Caco-2 (cell line): ENCODE results near the gene SPECC1. TPM values are rescaled to one million over a fixed set of nuclear protein-coding genes. Genes with fewer than 3 reads are reported as not detected.

Source experiments
- BruUV-seq: library from RNA; stranded (reverse); fragments of 400-500 nt; replicated peaks from 2 replicates; lab custom pipeline; 2021; lab: Mats Ljungman, UMichigan
- CTCF ChIA-PET: fragments of 300-600 bp; sonication (Branson Sonifier 250); formaldehyde crosslinking; loops from one replicate; lab custom pipeline; 2022; ENCODE audit warnings: antibody characterized with exemption; lab: Charles Lee
- POLR2A ChIA-PET: fragments of 300-600 bp; sonication (Branson Sonifier 250); formaldehyde crosslinking; loops from one replicate; lab custom pipeline; 2022; ENCODE audit warnings: antibody characterized with exemption; lab: Charles Lee
- DNase-seq, 2 experiments: peaks; one replicate each; pipeline versions ENCODE4 v3.0.0 to v3.0.0-alpha.2; 2020 to 2022
- H3K27me3 ChIP-seq: replicated peaks from 2 replicates; pipeline ENCODE4 v1.6.0; 2011; ENCODE audit warnings: low read length; ENCODE audit not compliant: control insufficient read depth, insufficient read depth
- H3K36me3 ChIP-seq: 2 replicates; pipeline ENCODE4 v1.5.1; 2011; ENCODE audit warnings: low read length; ENCODE audit not compliant: control insufficient read depth, insufficient read depth
- H3K4me1 ChIP-seq: fragments of 250-450 bp; sonication (Bioruptor Pico); 2 replicates; pipeline ENCODE4 v1.5.1; 2020; ENCODE audit warnings: mild to moderate bottlenecking
- H3K4me3 ChIP-seq: 2 replicates; pipeline ENCODE4 v1.5.1; 2011; ENCODE audit warnings: low read depth, mild to moderate bottlenecking, control low read depth, low read length
- H3K9me3 ChIP-seq: fragments of 250-450 bp; sonication (Bioruptor Pico); 2 replicates; pipeline ENCODE4 v1.5.1; 2020; ENCODE audit warnings: mild to moderate bottlenecking, moderate library complexity
- H3K27ac Mint-ChIP-seq: one replicate; pipeline ENCODE4 v1.8.0; 2022; ENCODE audit warnings: mixed read lengths; ENCODE audit not compliant: unreplicated experiment
- H3K27me3 Mint-ChIP-seq: one replicate; pipeline ENCODE4 v1.8.0; 2022; ENCODE audit warnings: mixed read lengths; ENCODE audit not compliant: insufficient read depth, unreplicated experiment
- H3K36me3 Mint-ChIP-seq: one replicate; pipeline ENCODE4 v1.8.0; 2022; ENCODE audit warnings: mild to moderate bottlenecking, mixed read lengths; ENCODE audit not compliant: insufficient read depth, unreplicated experiment
- H3K4me1 Mint-ChIP-seq: one replicate; pipeline ENCODE4 v1.8.0; 2022; ENCODE audit warnings: low read depth, mixed read lengths; ENCODE audit not compliant: unreplicated experiment
- H3K4me3 Mint-ChIP-seq: one replicate; pipeline ENCODE4 v1.8.0; 2022; ENCODE audit warnings: mild to moderate bottlenecking, moderate library complexity, mixed read lengths; ENCODE audit not compliant: unreplicated experiment
- H3K9me3 Mint-ChIP-seq: one replicate; pipeline ENCODE4 v1.8.0; 2022; ENCODE audit warnings: mixed read lengths; ENCODE audit not compliant: unreplicated experiment
- CTCF ChIP-seq, 2 experiments: fragments of 200-600 bp in 1 of 2; IDR thresholded peaks; 1 replicate in 1 of 2; 2 replicates in 1 of 2; pipeline versions ENCODE4 v1.5.1 to v1.8.0; 2011 to 2022; ENCODE audit warnings: antibody characterized with exemption in 1 of 2, control low read depth in 1 of 2, inconsistent platforms in 1 of 2, low read depth in 1 of 2, low read length in 1 of 2, mild to moderate bottlenecking in 1 of 2, moderate library complexity in 1 of 2; ENCODE audit not compliant: insufficient read depth in 1 of 2, severe bottlenecking in 1 of 2, unreplicated experiment in 1 of 2
- intact Hi-C: fragments of 100-400 bp; cut with micrococcal nuclease; formaldehyde crosslinking; loops from one replicate; pipeline ENCODE4 v1.10.0; 2022; ENCODE audit not compliant: unreplicated experiment
- total RNA-seq: library from RNA; stranded (reverse); gene quantifications from 2 replicates; pipeline ENCODE4 v1.2.3, GENCODE V29; 2022

SPECC1 gene
- total RNA-seq, 1 experiment from 2014 or later: 123 TPM

GRCh38 chr17:20045476-20045875 is 36.3 kb downstream of the SPECC1 start:
- Mint-ChIP-seq H3K4me1 (no peaks in the 10 kb centered on the region), H3K36me3 (no peaks in the 10 kb centered on the region), H3K27ac (no peak overlapping the region), H3K27me3 (peaks cover 17% of the 10 kb centered on the region), H3K4me3 (no peak overlapping the region), H3K9me3 (no peaks in the 10 kb centered on the region)
- ChIA-PET POLR2A (no interaction called here), CTCF (no interaction called here)
- no peaks in the 10 kb centered on the region for H3K27me3 ChIP-seq
- no peaks in the 10 kb centered on the region for H3K4me1 ChIP-seq
- intact Hi-C loops: no loop called here
- H3K4me3 ChIP-seq: no peak overlapping the region
- no peak for DNase-seq
- H3K9me3 ChIP-seq: no peaks in the 10 kb centered on the region
- H3K36me3 ChIP-seq: no peaks in the 10 kb centered on the region
- TF ChIP-seq CTCF (IDR thresholded peaks at IDR 0.05; ENCODE audit: insufficient read depth in 1 of 2, low read depth in 1 of 2, low read length in 1 of 2, severe bottlenecking in 1 of 2, unreplicated experiment in 1 of 2): no peak
- no TSS peak for BruUV-seq

- no peak overlapping the region for H3K4me3 Mint-ChIP-seq
- no peak for DNase-seq
- CTCF ChIA-PET: no interaction called here
These were observed 37.5 kb downstream of the SPECC1 start for GRCh38 chr17:20046629-20047028.

GRCh38 chr17:20051624-20052023 is 42.5 kb downstream of the SPECC1 start:
- no TSS peak for BruUV-seq
- H3K36me3 ChIP-seq: no peaks in the 10 kb centered on the region
- Mint-ChIP-seq H3K9me3 (no peaks in the 10 kb centered on the region), H3K36me3 (no peaks in the 10 kb centered on the region), H3K27me3 (peaks cover 17% of the 10 kb centered on the region), H3K4me3 (no peak overlapping the region), H3K4me1 (no peaks in the 10 kb centered on the region), H3K27ac (no peak overlapping the region)
- POLR2A ChIA-PET: no interaction called here
- no peak overlapping the region for H3K4me3 ChIP-seq
- TF ChIP-seq CTCF (IDR thresholded peaks at IDR 0.05; ENCODE audit: insufficient read depth in 1 of 2, low read depth in 1 of 2, low read length in 1 of 2, severe bottlenecking in 1 of 2, unreplicated experiment in 1 of 2): no peak
- no peak for DNase-seq
- intact Hi-C loops: no loop called here
- CTCF ChIA-PET: no interaction called here
- H3K27me3 ChIP-seq: no peaks in the 10 kb centered on the region
- H3K9me3 ChIP-seq: no peaks in the 10 kb centered on the region
- H3K4me1 ChIP-seq: no peaks in the 10 kb centered on the region

More at GRCh38 chr17:20046629-20047028, 37.5 kb downstream of the SPECC1 start:
- peaks cover 13% of the 10 kb centered on the region for H3K27me3 Mint-ChIP-seq
- H3K9me3 Mint-ChIP-seq: no peaks in the 10 kb centered on the region
- Histone ChIP-seq H3K27me3 (no peaks in the 10 kb centered on the region), H3K36me3 (no peaks in the 10 kb centered on the region), H3K4me1 (no peaks in the 10 kb centered on the region), H3K9me3 (no peaks in the 10 kb centered on the region), H3K4me3 (no peak overlapping the region)
- intact Hi-C loops: no loop called here
- no peaks in the 10 kb centered on the region for H3K36me3 Mint-ChIP-seq
- no peak for TF ChIP-seq CTCF (IDR thresholded peaks at IDR 0.05; ENCODE audit: insufficient read depth in 1 of 2, low read depth in 1 of 2, low read length in 1 of 2, severe bottlenecking in 1 of 2, unreplicated experiment in 1 of 2)
- POLR2A ChIA-PET: no interaction called here
- no peaks in the 10 kb centered on the region for H3K4me1 Mint-ChIP-seq
- no TSS peak for BruUV-seq
- H3K27ac Mint-ChIP-seq: no peak overlapping the region
